ENCODE results near the gene MAGI2.

MAGI2 gene

DNA sequence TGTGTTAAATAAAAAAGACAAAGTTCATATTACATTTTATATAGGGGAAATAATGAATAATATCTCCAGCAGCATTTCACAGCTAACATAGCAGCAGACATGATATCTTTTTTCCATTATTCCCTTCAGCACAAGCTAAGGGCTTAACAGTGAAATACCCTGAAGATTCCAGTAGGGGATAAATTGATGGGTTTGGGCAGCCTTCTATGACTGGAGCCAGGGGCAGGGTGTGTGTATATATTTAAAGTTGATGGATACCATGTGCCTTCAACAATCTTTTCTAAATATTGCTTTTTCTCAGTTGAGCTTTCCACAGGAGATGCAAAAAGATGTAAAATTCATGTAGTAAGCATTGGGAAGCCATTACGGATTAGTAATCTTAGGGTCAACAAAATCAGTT is 151.2 kb downstream of the MAGI2 start:
- Histone ChIP-seq H3K27ac (ENCODE audit: low read depth, low read length) (no peak overlapping the region), H3K4me2 (ENCODE audit: low read depth, low read length, poor library complexity, severe bottlenecking) (no peak overlapping the region), H3K36me3 (ENCODE audit: low read length) (no peaks in the 10 kb centered on the region), H2AFZ (ENCODE audit: low read depth, low read length, severe bottlenecking) (no peak overlapping the region), H3K4me3 (ENCODE audit: insufficient read depth, low read length, poor library complexity, severe bottlenecking) (no peak overlapping the region), H3K9ac (ENCODE audit: low read length) (no peak overlapping the region), H4K20me1 (ENCODE audit: low read depth, low read length) (no peaks in the 10 kb centered on the region), H3K9me2 (replicated peaks; ENCODE audit: insufficient read depth, low read length) (no peaks in the 10 kb centered on the region), H3K9me3 (ENCODE audit: insufficient read depth, low read length) (no peaks in the 10 kb centered on the region), H3F3A (ENCODE audit: insufficient read depth) (no peaks in the 10 kb centered on the region), H3K27me3 (ENCODE audit: low read length) (no peaks in the 10 kb centered on the region), H3K79me2 (ENCODE audit: insufficient read depth, low read length) (no peaks in the 10 kb centered on the region)
- TF ChIP-seq, protein P1, sequence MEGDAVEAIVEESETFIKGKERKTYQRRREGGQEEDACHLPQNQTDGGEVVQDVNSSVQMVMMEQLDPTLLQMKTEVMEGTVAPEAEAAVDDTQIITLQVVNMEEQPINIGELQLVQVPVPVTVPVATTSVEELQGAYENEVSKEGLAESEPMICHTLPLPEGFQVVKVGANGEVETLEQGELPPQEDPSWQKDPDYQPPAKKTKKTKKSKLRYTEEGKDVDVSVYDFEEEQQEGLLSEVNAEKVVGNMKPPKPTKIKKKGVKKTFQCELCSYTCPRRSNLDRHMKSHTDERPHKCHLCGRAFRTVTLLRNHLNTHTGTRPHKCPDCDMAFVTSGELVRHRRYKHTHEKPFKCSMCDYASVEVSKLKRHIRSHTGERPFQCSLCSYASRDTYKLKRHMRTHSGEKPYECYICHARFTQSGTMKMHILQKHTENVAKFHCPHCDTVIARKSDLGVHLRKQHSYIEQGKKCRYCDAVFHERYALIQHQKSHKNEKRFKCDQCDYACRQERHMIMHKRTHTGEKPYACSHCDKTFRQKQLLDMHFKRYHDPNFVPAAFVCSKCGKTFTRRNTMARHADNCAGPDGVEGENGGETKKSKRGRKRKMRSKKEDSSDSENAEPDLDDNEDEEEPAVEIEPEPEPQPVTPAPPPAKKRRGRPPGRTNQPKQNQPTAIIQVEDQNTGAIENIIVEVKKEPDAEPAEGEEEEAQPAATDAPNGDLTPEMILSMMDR (IDR thresholded peaks at IDR 0.05; ENCODE audit: insufficient read depth, low read length, poor library complexity, severe bottlenecking) = no peak
- TF ChIP-seq EZH2phosphoT487 (conservative IDR thresholded peaks at IDR 0.05; ENCODE audit: low read length) = no peak

DNA sequence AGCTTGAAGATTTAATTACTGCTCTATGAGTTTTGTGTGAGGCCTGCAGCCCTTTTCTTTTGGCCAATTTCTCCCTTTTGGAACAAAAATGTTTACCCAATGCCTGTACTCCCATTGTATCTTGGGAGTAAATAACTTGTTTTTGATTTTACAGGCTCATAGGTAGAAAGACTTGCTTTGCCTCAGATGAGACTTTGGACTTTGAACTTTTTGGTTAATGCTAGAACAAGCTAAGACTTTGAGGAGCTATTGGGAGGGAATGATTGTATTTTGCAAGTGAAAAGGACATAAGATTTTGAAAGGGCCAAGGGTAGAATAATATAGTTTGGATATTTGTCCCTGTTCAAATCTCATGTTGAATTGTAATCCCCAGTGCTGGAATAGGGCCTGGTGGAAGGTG is 152.0 kb downstream of the MAGI2 start:
- H3K9me3 ChIP-seq (ENCODE audit: insufficient read depth, low read length) = no peaks in the 10 kb centered on the region
- H3K27ac ChIP-seq (ENCODE audit: low read depth, low read length) = no peak overlapping the region
- no peaks in the 10 kb centered on the region for H3F3A ChIP-seq (ENCODE audit: insufficient read depth)
- H3K36me3 ChIP-seq (ENCODE audit: low read length) = no peaks in the 10 kb centered on the region
- H4K20me1 ChIP-seq (ENCODE audit: low read depth, low read length) = no peaks in the 10 kb centered on the region
- no peak overlapping the region for H2AFZ ChIP-seq (ENCODE audit: low read depth, low read length, severe bottlenecking)
- TF ChIP-seq, protein P1 (IDR thresholded peaks at IDR 0.05; ENCODE audit: insufficient read depth, low read length, poor library complexity, severe bottlenecking) = no peak
- TF ChIP-seq EZH2phosphoT487 (conservative IDR thresholded peaks at IDR 0.05; ENCODE audit: low read length) = no peak
- H3K9ac ChIP-seq (ENCODE audit: low read length) = no peak overlapping the region
- no peaks in the 10 kb centered on the region for H3K79me2 ChIP-seq (ENCODE audit: insufficient read depth, low read length)
- H3K4me3 ChIP-seq (ENCODE audit: insufficient read depth, low read length, poor library complexity, severe bottlenecking) = no peak overlapping the region
- no peaks in the 10 kb centered on the region for H3K27me3 ChIP-seq (ENCODE audit: low read length)
- no peak overlapping the region for H3K4me2 ChIP-seq (ENCODE audit: low read depth, low read length, poor library complexity, severe bottlenecking)
- H3K9me2 ChIP-seq (replicated peaks; ENCODE audit: insufficient read depth, low read length) = no peaks in the 10 kb centered on the region

DNA sequence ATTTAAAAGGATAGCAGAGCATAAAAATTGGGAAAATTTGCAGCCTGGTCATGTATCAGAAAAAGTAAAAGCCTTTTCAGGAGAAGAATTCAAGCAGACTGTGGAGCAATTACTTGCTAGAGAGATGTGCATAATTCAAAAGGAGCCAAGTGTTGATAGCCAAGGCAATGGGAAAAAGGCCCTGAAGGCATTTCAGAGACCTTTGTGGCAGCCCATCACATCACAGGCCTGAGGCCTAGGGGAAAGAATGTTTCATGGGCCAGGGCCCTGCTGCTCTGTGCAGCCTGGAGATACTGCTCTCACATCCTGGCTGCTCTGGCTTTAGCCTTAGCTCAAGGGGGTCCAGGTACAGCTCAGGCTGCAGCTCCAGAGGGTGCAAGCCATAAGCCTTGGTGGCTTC is 152.9 kb downstream of the MAGI2 start:
- no peaks in the 10 kb centered on the region for H4K20me1 ChIP-seq (ENCODE audit: low read depth, low read length)
- no peak overlapping the region for H3K4me2 ChIP-seq (ENCODE audit: low read depth, low read length, poor library complexity, severe bottlenecking)
- H2AFZ ChIP-seq (ENCODE audit: low read depth, low read length, severe bottlenecking) = no peak overlapping the region
- no peaks in the 10 kb centered on the region for H3K79me2 ChIP-seq (ENCODE audit: insufficient read depth, low read length)
- no peaks in the 10 kb centered on the region for H3K36me3 ChIP-seq (ENCODE audit: low read length)
- H3K27ac ChIP-seq (ENCODE audit: low read depth, low read length) = no peak overlapping the region
- H3K4me3 ChIP-seq (ENCODE audit: insufficient read depth, low read length, poor library complexity, severe bottlenecking) = no peak overlapping the region
- H3K9ac ChIP-seq (ENCODE audit: low read length) = no peak overlapping the region
- TF ChIP-seq, protein P1 (IDR thresholded peaks at IDR 0.05; ENCODE audit: insufficient read depth, low read length, poor library complexity, severe bottlenecking) = no peak
- TF ChIP-seq EZH2phosphoT487 (conservative IDR thresholded peaks at IDR 0.05; ENCODE audit: low read length) = no peak
- no peaks in the 10 kb centered on the region for H3F3A ChIP-seq (ENCODE audit: insufficient read depth)
- no peaks in the 10 kb centered on the region for H3K9me3 ChIP-seq (ENCODE audit: insufficient read depth, low read length)
- H3K27me3 ChIP-seq (ENCODE audit: low read length) = no peaks in the 10 kb centered on the region
- no peaks in the 10 kb centered on the region for H3K9me2 ChIP-seq (replicated peaks; ENCODE audit: insufficient read depth, low read length)
